Gastroesophageal sphincter (tissue), 4 donors: ENCODE data around the gene RAP1GAP2. TPM values are rescaled to one million over a fixed set of nuclear protein-coding genes. Genes with fewer than 3 reads are reported as not detected.

Experiments
- ATAC-seq: fragments of 150-250 bp; one replicate; pipeline ENCODE4 v1.9.1; 2016; ENCODE audit warnings: mild to moderate bottlenecking, moderate library complexity
- H3K27ac ChIP-seq, 4 donors: fragments of 200-600 bp; sonication (generic) in 3 of 4; 1 replicate in 3 of 4; 2 replicates in 1 of 4; pipeline ENCODE4 v1.5.1; 2016 to 2019
- H3K27me3 ChIP-seq: fragments of 200-600 bp; sonication (generic); one replicate; pipeline ENCODE4 v1.5.1; 2019
- H3K36me3 ChIP-seq, 2 donors: fragments of 200-600 bp; sonication (generic); one replicate each; pipeline ENCODE4 v1.5.1; 2019; ENCODE audit warnings: control low read depth in 1 of 2
- H3K4me1 ChIP-seq, 3 donors: fragments of 200-600 bp; sonication (generic); 1 replicate in 2 of 3; 2 replicates in 1 of 3; pipeline ENCODE4 v1.5.1; 2016 to 2019; ENCODE audit warnings: control low read depth in 2 of 3
- H3K4me3 ChIP-seq, 2 donors: fragments of 200-600 bp; sonication (generic); one replicate each; pipeline ENCODE4 v1.5.1; 2019; ENCODE audit warnings: mild to moderate bottlenecking in 1 of 2, moderate library complexity in 1 of 2
- H3K9me3 ChIP-seq, 3 donors: fragments of 200-600 bp; sonication (generic); one replicate each; pipeline ENCODE4 v1.5.1; 2017 to 2019; ENCODE audit warnings: control low read depth in 2 of 3
- EP300 ChIP-seq: sonication (generic); formaldehyde crosslinking; IDR thresholded peaks from one replicate; pipeline ENCODE4 v1.6.1; 2017; ENCODE audit warnings: antibody characterized with exemption, mild to moderate bottlenecking
- POLR2A ChIP-seq, 2 donors: fragments of 450-650 bp; IDR thresholded peaks; one replicate each; pipeline ENCODE4 v1.6.1; 2017; ENCODE audit warnings: antibody characterized with exemption in 2 of 2, mild to moderate bottlenecking in 2 of 2, moderate library complexity in 1 of 2
- POLR2AphosphoS5 ChIP-seq: sonication (generic); formaldehyde crosslinking; IDR thresholded peaks from one replicate; pipeline ENCODE4 v1.6.1; 2017; ENCODE audit warnings: antibody characterized with exemption
- WGBS, 2 donors: methylation state at CpG; one replicate each; pipeline ENCODE4 v1.1.5; 2018; ENCODE audit warnings: low coverage in 1 of 2; 5-methylcytosine and 5-hydroxymethylcytosine counted together
- total RNA-seq, 4 donors: library from RNA; depleted of rRNA; stranded (reverse); fragments of >200 nt; gene quantifications; one replicate each; pipeline ENCODE4 v1.1.0, GENCODE V29; 2016
- TF ChIP-seq, protein P1 (sequence below), 4 experiments: fragments of 200-600 bp in 2 of 4; fragments of 450-650 bp in 2 of 4; sonication (generic) in 1 of 4; IDR thresholded peaks; one replicate each; pipeline ENCODE4 v1.5.1; 2017 to 2019; ENCODE audit warnings: antibody characterized with exemption in 4 of 4, mild to moderate bottlenecking in 2 of 4, moderate library complexity in 2 of 4

The RAP1GAP2 gene
- total RNA-seq, 4 donors from 2014 or later, result 8.8 to 19.5 (median 11.3) TPM

DNA sequence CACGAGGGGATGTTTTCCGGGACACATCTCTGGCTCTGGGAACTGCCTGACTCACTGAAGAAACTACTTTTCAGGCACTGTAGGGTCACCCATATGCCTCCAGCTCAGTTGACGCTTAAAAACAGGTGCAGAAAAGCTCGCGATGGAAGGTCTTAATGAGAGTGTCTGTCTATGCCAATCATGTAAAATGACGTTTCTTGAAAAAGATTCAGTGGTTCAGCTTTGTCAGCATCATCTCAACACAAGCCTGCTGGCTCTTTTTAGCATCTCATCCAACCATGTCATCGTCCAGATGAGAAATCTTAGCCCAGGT lies 239.7 kb downstream of the RAP1GAP2 start:
- TF ChIP-seq EP300 (no peak), POLR2AphosphoS5 (no peak), POLR2A (IDR thresholded peaks at IDR 0.05) (no peak)
- TF ChIP-seq, protein P1, sequence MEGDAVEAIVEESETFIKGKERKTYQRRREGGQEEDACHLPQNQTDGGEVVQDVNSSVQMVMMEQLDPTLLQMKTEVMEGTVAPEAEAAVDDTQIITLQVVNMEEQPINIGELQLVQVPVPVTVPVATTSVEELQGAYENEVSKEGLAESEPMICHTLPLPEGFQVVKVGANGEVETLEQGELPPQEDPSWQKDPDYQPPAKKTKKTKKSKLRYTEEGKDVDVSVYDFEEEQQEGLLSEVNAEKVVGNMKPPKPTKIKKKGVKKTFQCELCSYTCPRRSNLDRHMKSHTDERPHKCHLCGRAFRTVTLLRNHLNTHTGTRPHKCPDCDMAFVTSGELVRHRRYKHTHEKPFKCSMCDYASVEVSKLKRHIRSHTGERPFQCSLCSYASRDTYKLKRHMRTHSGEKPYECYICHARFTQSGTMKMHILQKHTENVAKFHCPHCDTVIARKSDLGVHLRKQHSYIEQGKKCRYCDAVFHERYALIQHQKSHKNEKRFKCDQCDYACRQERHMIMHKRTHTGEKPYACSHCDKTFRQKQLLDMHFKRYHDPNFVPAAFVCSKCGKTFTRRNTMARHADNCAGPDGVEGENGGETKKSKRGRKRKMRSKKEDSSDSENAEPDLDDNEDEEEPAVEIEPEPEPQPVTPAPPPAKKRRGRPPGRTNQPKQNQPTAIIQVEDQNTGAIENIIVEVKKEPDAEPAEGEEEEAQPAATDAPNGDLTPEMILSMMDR (IDR thresholded peaks at IDR 0.05), result no peak
- no peak overlapping the region for H3K4me3 ChIP-seq
- H3K4me1 ChIP-seq, result no peaks in the 10 kb centered on the region
- no peak for ATAC-seq
- H3K9me3 ChIP-seq, result no peaks in the 10 kb centered on the region
- H3K36me3 ChIP-seq, result peaks cover 0 to 6% of the 10 kb centered on the region in 2 donors
- H3K27ac ChIP-seq, result no peak overlapping the region
- WGBS, 2 donors, result 87 to 100% methylated on average over 1 to 4 of the region's 7 CpGs
- peaks cover 16% of the 10 kb centered on the region for H3K27me3 ChIP-seq

DNA sequence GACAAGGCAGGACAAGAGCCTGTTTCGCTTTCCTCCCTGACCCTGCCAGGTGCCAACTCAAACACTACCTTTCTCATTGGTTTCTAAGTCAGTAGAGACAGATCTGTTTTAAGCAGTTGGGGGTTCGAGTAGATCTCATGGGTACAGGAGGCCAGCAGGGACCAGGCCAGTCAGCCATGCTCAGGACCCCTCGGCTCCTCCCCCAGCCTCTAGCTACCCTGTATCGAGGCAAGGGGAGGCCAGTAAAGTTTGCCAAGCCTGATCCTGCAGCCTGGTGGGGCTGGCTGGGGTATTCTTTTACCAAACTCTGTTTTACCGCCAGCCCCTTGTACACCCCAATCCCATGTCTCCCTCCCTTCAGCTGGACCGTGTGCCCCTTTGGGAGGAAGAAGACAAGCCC lies 240.6 kb downstream of the RAP1GAP2 start:
- 88% methylated on average over 1 of the region's 6 CpGs; no CpG with 5 or more reads in 1 of the 2 donors for WGBS, 2 donors
- TF ChIP-seq POLR2AphosphoS5 (no peak), EP300 (no peak), POLR2A (IDR thresholded peaks at IDR 0.05) (no peak)
- no peak overlapping the region for H3K27ac ChIP-seq
- no peaks in the 10 kb centered on the region for H3K36me3 ChIP-seq
- no peaks in the 10 kb centered on the region for H3K9me3 ChIP-seq
- ATAC-seq, result no peak
- no peak overlapping the region for H3K4me3 ChIP-seq
- H3K27me3 ChIP-seq, result peaks cover 25% of the 10 kb centered on the region
- no peaks in the 10 kb centered on the region for H3K4me1 ChIP-seq

DNA sequence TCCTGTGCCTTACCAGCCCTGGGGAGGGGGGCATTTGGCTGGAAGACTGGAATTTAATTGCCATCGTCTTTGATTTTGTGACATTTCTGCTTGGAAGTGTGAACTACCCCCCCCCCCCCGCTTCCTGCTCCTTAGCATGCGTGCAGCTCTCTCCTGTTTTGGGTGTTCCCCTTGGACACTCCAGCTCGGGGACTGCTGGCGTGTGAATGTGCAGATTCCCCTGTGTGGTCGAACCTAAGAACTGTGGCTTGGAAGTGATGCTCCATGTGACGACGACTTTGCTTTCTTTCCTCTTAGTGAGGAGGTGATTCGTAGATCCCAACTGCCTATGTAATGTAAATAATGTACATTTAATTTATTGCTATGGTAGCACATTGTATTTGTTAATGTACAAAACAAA lies 241.0 kb downstream of the RAP1GAP2 start:
- H3K4me1 ChIP-seq, result no peaks in the 10 kb centered on the region
- H3K9me3 ChIP-seq, result no peaks in the 10 kb centered on the region
- 37 to 45% methylated on average over 4 to 9 of the region's 9 CpGs for WGBS, 2 donors
- no peak overlapping the region for H3K27ac ChIP-seq
- no peak for TF ChIP-seq POLR2AphosphoS5
- no peak for TF ChIP-seq EP300
- TF ChIP-seq POLR2A (IDR thresholded peaks at IDR 0.05), result no peak
- TF ChIP-seq, protein P1 (IDR thresholded peaks at IDR 0.05), result no peak
- no peak overlapping the region for H3K4me3 ChIP-seq
- ATAC-seq, result no peak
- H3K27me3 ChIP-seq, result peaks cover 29% of the 10 kb centered on the region
- no peaks in the 10 kb centered on the region for H3K36me3 ChIP-seq

DNA sequence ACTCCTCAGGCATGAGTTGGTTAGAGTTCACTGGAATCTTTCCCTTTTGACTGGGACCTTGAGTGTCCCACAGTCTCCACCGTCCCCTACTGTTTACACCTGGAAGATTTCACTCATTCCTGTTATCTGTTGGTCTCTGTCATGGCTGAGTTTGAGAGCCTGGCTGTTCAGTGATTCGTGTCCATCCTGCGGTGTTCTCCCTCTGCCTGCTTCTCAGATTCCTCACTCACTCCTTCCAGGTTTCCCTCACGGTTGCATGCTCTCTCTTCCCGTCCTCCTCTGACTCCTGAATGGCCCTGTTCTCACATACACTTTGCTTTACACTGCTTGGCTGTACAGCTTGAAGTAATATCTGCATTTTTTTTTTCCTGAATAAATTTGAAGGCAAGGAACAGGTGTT lies 242.7 kb downstream of the RAP1GAP2 start:
- peaks cover 36% of the 10 kb centered on the region for H3K27me3 ChIP-seq
- H3K9me3 ChIP-seq, result peaks cover 0 to 9% (median 0%) of the 10 kb centered on the region in 3 donors
- no peak for ATAC-seq
- H3K36me3 ChIP-seq, result no peaks in the 10 kb centered on the region
- H3K4me3 ChIP-seq, result no peak overlapping the region
- WGBS, 2 donors, result 26 to 44% methylated on average over 5 of the region's 5 CpGs
- TF ChIP-seq POLR2AphosphoS5 (no peak), EP300 (no peak), POLR2A (IDR thresholded peaks at IDR 0.05) (no peak)
- TF ChIP-seq, protein P1 (IDR thresholded peaks at IDR 0.05), result no peak
- no peak overlapping the region for H3K27ac ChIP-seq
- H3K4me1 ChIP-seq, result no peaks in the 10 kb centered on the region

DNA sequence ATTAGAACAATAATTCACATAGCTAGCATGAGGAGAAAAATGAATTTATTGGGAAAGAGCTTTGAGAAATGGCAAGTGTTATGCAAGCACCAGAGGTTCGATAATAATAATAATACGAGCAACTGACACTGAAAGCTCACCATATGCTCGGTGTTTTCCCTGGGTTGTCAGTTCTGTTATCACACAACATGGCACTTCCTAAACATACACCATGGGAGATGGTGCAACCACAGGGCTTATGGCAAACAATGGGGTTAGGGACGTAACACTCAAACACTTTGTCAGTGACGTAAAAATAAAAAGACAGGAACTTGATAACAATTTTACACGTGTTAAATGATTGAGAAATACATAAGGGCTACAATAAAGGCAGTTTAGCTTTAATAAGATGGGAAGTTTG lies 243.5 kb downstream of the RAP1GAP2 start:
- H3K9me3 ChIP-seq, result peaks cover 0 to 17% (median 0%) of the 10 kb centered on the region in 3 donors
- TF ChIP-seq POLR2A (IDR thresholded peaks at IDR 0.05), result no peak
- TF ChIP-seq, protein P1 (IDR thresholded peaks at IDR 0.05), result no peak
- no peak for TF ChIP-seq POLR2AphosphoS5
- TF ChIP-seq EP300, result no peak
- no peaks in the 10 kb centered on the region for H3K4me1 ChIP-seq
- H3K4me3 ChIP-seq, result no peak overlapping the region
- H3K27ac ChIP-seq, result no peak overlapping the region
- ATAC-seq, result no peak
- H3K36me3 ChIP-seq, result no peaks in the 10 kb centered on the region
- WGBS, 2 donors, result 18 to 34% methylated on average over 6 of the region's 6 CpGs
- peaks cover 44% of the 10 kb centered on the region for H3K27me3 ChIP-seq
